Sigmoid colon (tissue), 7 donors: ENCODE data around the gene SLIT3. TPM values are rescaled to one million over a fixed set of nuclear protein-coding genes. Genes with fewer than 3 reads are reported as not detected.

Experiments used
- DNase-seq: peaks from one replicate; pipeline ENCODE4 v3.0.0-alpha.2; 2019
- H3K27ac ChIP-seq, 4 donors: fragments of 200-600 bp; sonication (generic); one replicate each; pipeline ENCODE4 v1.5.1; 2016 to 2019; ENCODE audit warnings: mild to moderate bottlenecking in 1 of 4
- H3K27me3 ChIP-seq, 3 donors: fragments of 200-600 bp; sonication (generic); one replicate each; pipeline ENCODE4 v1.5.1; 2019; ENCODE audit warnings: mild to moderate bottlenecking in 1 of 3
- H3K36me3 ChIP-seq, 4 donors: fragments of 200-600 bp; sonication (generic); one replicate each; pipeline ENCODE4 v1.5.1; 2016 to 2019
- H3K4me1 ChIP-seq, 4 donors: fragments of 200-600 bp; sonication (generic); one replicate each; pipeline ENCODE4 v1.5.1; 2017 to 2019
- H3K4me3 ChIP-seq, 4 donors: fragments of 200-600 bp; sonication (generic); one replicate each; pipeline ENCODE4 v1.5.1; 2017 to 2019; ENCODE audit warnings: mild to moderate bottlenecking in 2 of 4, moderate library complexity in 1 of 4
- H3K9me3 ChIP-seq, 4 donors: fragments of 200-600 bp in 3 of 4; sonication (generic) in 3 of 4; one replicate each; pipeline versions ENCODE4 v1.5.1 to v1.6.1; 2013 to 2019
- CTCF ChIP-seq, 4 experiments: fragments of 450-650 bp in 3 of 4; fragments of 200-600 bp in 1 of 4; IDR thresholded peaks; one replicate each; pipeline ENCODE4 v1.5.1; 2016 to 2019; ENCODE audit warnings: antibody characterized with exemption in 4 of 4, mild to moderate bottlenecking in 3 of 4, moderate library complexity in 2 of 4
- EP300 ChIP-seq, 4 donors: sonication (generic); formaldehyde crosslinking; IDR thresholded peaks; one replicate each; pipeline ENCODE4 v1.6.1; 2017; ENCODE audit warnings: antibody characterized with exemption in 4 of 4
- POLR2A ChIP-seq, 2 donors: fragments of 450-650 bp; IDR thresholded peaks; one replicate each; pipeline ENCODE4 v1.6.1; 2016; ENCODE audit warnings: antibody characterized with exemption in 2 of 2, mild to moderate bottlenecking in 2 of 2, moderate library complexity in 2 of 2
- POLR2AphosphoS5 ChIP-seq, 4 donors: sonication (generic); formaldehyde crosslinking; IDR thresholded peaks; one replicate each; pipeline ENCODE4 v1.6.1; 2017; ENCODE audit warnings: antibody characterized with exemption in 4 of 4
- WGBS, 2 donors: extraction: QIAGEN DNeasy Blood & Tissue Kit; methylation state at CpG; one replicate each; pipeline ENCODE4 v1.1.7; 2013; 5-methylcytosine and 5-hydroxymethylcytosine counted together
- intact Hi-C: fragments of 100-400 bp; cut with DNase I; formaldehyde crosslinking; loops from one replicate; pipeline ENCODE4 v1.15.1; 2023
- polyA plus RNA-seq, 3 donors: library from polyadenylated mRNA; stranded (reverse); fragments of 200-250 nt; gene quantifications; one replicate each; pipeline ENCODE4 v1.2.3, GENCODE V29; 2013
- total RNA-seq, 4 donors: library from RNA; depleted of rRNA; stranded (reverse); fragments of >200 nt; gene quantifications; one replicate each; pipeline ENCODE4 v1.1.0, GENCODE V29; 2016
- donor health status: healthy with polysubstance abuse.
- donor health status: Bipolar disorder and iron deficiency.
- donor health status: healthy.

Gene SLIT3
- total and polyA plus RNA-seq, 7 donors: 0.23 to 46.3 (median 30.0) TPM

- peaks cover 0 to 9% (median 0%) of the 10 kb centered on the region in 3 donors for H3K27me3 ChIP-seq
- no peaks in the 10 kb centered on the region for H3K9me3 ChIP-seq
- H3K27ac ChIP-seq: peak overlapping the region; percentile 80 to 91 (median 85)
- H3K4me1 ChIP-seq: peaks cover 0 to 54% (median 39%) of the 10 kb centered on the region in 4 donors
- no peaks in the 10 kb centered on the region for H3K36me3 ChIP-seq
- intact Hi-C loops: loop anchor here (1.0 to 10.0 kb wide), 6 partner anchors 15 to 314 kb away; partner anchors contain the start of gene SPDL1
- H3K4me3 ChIP-seq: no peak overlapping the region
- no peak for TF ChIP-seq EP300 (IDR thresholded peaks at IDR 0.05)
- no peak for TF ChIP-seq CTCF (IDR thresholded peaks at IDR 0.05)
- TF ChIP-seq POLR2AphosphoS5 (IDR thresholded peaks at IDR 0.05): no peak
- TF ChIP-seq POLR2A (IDR thresholded peaks at IDR 0.05): no peak
- 25 to 32% methylated on average over 12 of the region's 12 CpGs for WGBS, 2 donors
- no peak for DNase-seq
These were observed 1.0 kb upstream of the SLIT3 start for GRCh38 chr5:169301986-169302385.

GRCh38 chr5:169301386-169301934, 521 bp upstream of the SLIT3 start:
- Histone ChIP-seq H3K4me1 (peaks cover 0 to 59% (median 44%) of the 10 kb centered on the region in 4 donors), H3K36me3 (no peaks in the 10 kb centered on the region), H3K9me3 (no peaks in the 10 kb centered on the region), H3K27ac (peak overlapping the region; percentile 80 to 91 (median 85)), H3K4me3 (peak overlapping the region; percentile 42 to 79 (median 70)), H3K27me3 (peaks cover 0 to 9% (median 0%) of the 10 kb centered on the region in 3 donors)
- 13 to 22% methylated on average over 18 of the region's 18 CpGs for WGBS, 2 donors
- DNase-seq: no peak
- TF ChIP-seq EP300 (IDR thresholded peaks at IDR 0.05) (no peak), POLR2AphosphoS5 (IDR thresholded peaks at IDR 0.05) (no peak)
- intact Hi-C loops: loop anchor here (2.0 to 10.0 kb wide), 5 partner anchors 15 to 299 kb away; partner anchors contain the start of gene SPDL1

- WGBS, 2 donors: 10 to 13% methylated on average over 35 of the region's 35 CpGs
- TF ChIP-seq POLR2AphosphoS5 (IDR thresholded peaks at IDR 0.05): peak in 2 of 4 donors; percentile 25 to 34
- TF ChIP-seq POLR2A (IDR thresholded peaks at IDR 0.05): no peak
- no peak for TF ChIP-seq EP300 (IDR thresholded peaks at IDR 0.05)
- TF ChIP-seq CTCF (IDR thresholded peaks at IDR 0.05): no peak
- Histone ChIP-seq H3K4me3 (peak overlapping the region; percentile 42 to 79 (median 70)), H3K4me1 (peaks cover 0 to 70% (median 53%) of the 10 kb centered on the region in 4 donors), H3K27ac (peak overlapping the region; percentile 80 to 91 (median 85)), H3K27me3 (peaks cover 0 to 9% (median 0%) of the 10 kb centered on the region in 3 donors), H3K9me3 (no peaks in the 10 kb centered on the region), H3K36me3 (no peaks in the 10 kb centered on the region)
- peak; percentile 73 for DNase-seq
- intact Hi-C loops: loop anchor here (2.0 to 10.0 kb wide), 5 partner anchors 13 to 298 kb away; partner anchors contain the start of gene SPDL1
These were observed 1.1 kb downstream of the SLIT3 start for GRCh38 chr5:169299663-169300467.

- Histone ChIP-seq H3K27ac (peak overlapping the region; percentile 80 to 91 (median 85)), H3K27me3 (peaks cover 0 to 9% (median 0%) of the 10 kb centered on the region in 3 donors), H3K4me3 (peak overlapping the region in 3 of 4 donors; percentile 67 to 79 (median 74)), H3K9me3 (no peaks in the 10 kb centered on the region), H3K4me1 (peaks cover 0 to 71% (median 56%) of the 10 kb centered on the region in 4 donors), H3K36me3 (no peaks in the 10 kb centered on the region)
- WGBS, 2 donors: 21 to 42% methylated on average over 7 of the region's 7 CpGs
- DNase-seq: no peak
- TF ChIP-seq POLR2A (IDR thresholded peaks at IDR 0.05) (no peak), POLR2AphosphoS5 (IDR thresholded peaks at IDR 0.05) (peak in 1 of 4 donors; percentile 5), EP300 (IDR thresholded peaks at IDR 0.05) (no peak), CTCF (IDR thresholded peaks at IDR 0.05) (no peak)
- intact Hi-C loops: no loop called here
These were observed 1.7 kb downstream of the SLIT3 start for GRCh38 chr5:169299191-169299662.

- no peak overlapping the region for H3K4me3 ChIP-seq
- TF ChIP-seq POLR2AphosphoS5 (IDR thresholded peaks at IDR 0.05): no peak
- no peak for TF ChIP-seq POLR2A (IDR thresholded peaks at IDR 0.05)
- no peak for TF ChIP-seq CTCF (IDR thresholded peaks at IDR 0.05)
- no peak for TF ChIP-seq EP300 (IDR thresholded peaks at IDR 0.05)
- intact Hi-C loops: no loop called here
- DNase-seq: no peak
- H3K27ac ChIP-seq: peak overlapping the region; percentile 80 to 91 (median 85)
- peaks cover 0 to 76% (median 56%) of the 10 kb centered on the region in 4 donors for H3K4me1 ChIP-seq
- no peaks in the 10 kb centered on the region for H3K9me3 ChIP-seq
- no peaks in the 10 kb centered on the region for H3K36me3 ChIP-seq
- WGBS, 2 donors: 84 to 89% methylated on average over 6 of the region's 6 CpGs
- H3K27me3 ChIP-seq: peaks cover 0 to 9% (median 0%) of the 10 kb centered on the region in 3 donors
These were observed 2.7 kb downstream of the SLIT3 start for GRCh38 chr5:169298193-169298592.
